Measurements from ENCODE around the gene ONECUT2. TPM values are rescaled to one million over a fixed set of nuclear protein-coding genes. Genes with fewer than 3 reads are reported as not detected.

ONECUT2 gene
- total RNA-seq, 2 donors from 2014 or later = 0.04 TPM

GRCh38 chr18:57466307-57466706, 31.1 kb downstream of the ONECUT2 start:
- DNase-seq (ENCODE audit: low spot score) = no peak
- Histone ChIP-seq H3K36me3 (no peaks in the 10 kb centered on the region), H3K4me3 (no peak overlapping the region), H3K9me3 (no peaks in the 10 kb centered on the region), H3K4me1 (peaks cover 0 to 4% of the 10 kb centered on the region in 2 donors), H3K27me3 (no peaks in the 10 kb centered on the region), H3K27ac (no peak overlapping the region)
- no peak for TF ChIP-seq CTCF (IDR thresholded peaks at IDR 0.05)

GRCh38 chr18:57466745-57467409, 31.7 kb downstream of the ONECUT2 start:
- Histone ChIP-seq H3K27me3 (no peaks in the 10 kb centered on the region), H3K36me3 (no peaks in the 10 kb centered on the region), H3K4me3 (no peak overlapping the region), H3K27ac (no peak overlapping the region), H3K4me1 (peaks cover 0 to 4% of the 10 kb centered on the region in 2 donors), H3K9me3 (no peaks in the 10 kb centered on the region)
- no peak for DNase-seq (ENCODE audit: low spot score)
- no peak for TF ChIP-seq CTCF (IDR thresholded peaks at IDR 0.05)

GRCh38 chr18:57469884-57470283, 34.7 kb downstream of the ONECUT2 start:
- no peaks in the 10 kb centered on the region for H3K36me3 ChIP-seq
- no peak overlapping the region for H3K4me3 ChIP-seq
- TF ChIP-seq CTCF (IDR thresholded peaks at IDR 0.05) = no peak
- no peaks in the 10 kb centered on the region for H3K9me3 ChIP-seq
- no peak for DNase-seq (ENCODE audit: low spot score)
- H3K27me3 ChIP-seq = no peaks in the 10 kb centered on the region
- no peak overlapping the region for H3K27ac ChIP-seq
- H3K4me1 ChIP-seq = peaks cover 0 to 4% of the 10 kb centered on the region in 2 donors

GRCh38 chr18:57475408-57475807, 40.2 kb downstream of the ONECUT2 start:
- Histone ChIP-seq H3K4me1 (no peaks in the 10 kb centered on the region), H3K4me3 (no peak overlapping the region), H3K36me3 (no peaks in the 10 kb centered on the region), H3K9me3 (no peaks in the 10 kb centered on the region), H3K27me3 (no peaks in the 10 kb centered on the region), H3K27ac (no peak overlapping the region)
- TF ChIP-seq CTCF (IDR thresholded peaks at IDR 0.05) = no peak
- DNase-seq (ENCODE audit: low spot score) = no peak

- Histone ChIP-seq H3K27ac (no peak overlapping the region), H3K36me3 (no peaks in the 10 kb centered on the region)
Observed at GRCh38 chr18:57475903-57476302, 40.7 kb downstream of the ONECUT2 start.

More at GRCh38 chr18:57475903-57476302, 40.7 kb downstream of the ONECUT2 start:
- Histone ChIP-seq H3K27me3 (no peaks in the 10 kb centered on the region), H3K4me1 (no peaks in the 10 kb centered on the region), H3K4me3 (no peak overlapping the region), H3K9me3 (no peaks in the 10 kb centered on the region)
- DNase-seq (ENCODE audit: low spot score) = no peak
- no peak for TF ChIP-seq CTCF (IDR thresholded peaks at IDR 0.05)
